ENCODE measurements around the gene SYNE1. TPM values are rescaled to one million over a fixed set of nuclear protein-coding genes. Genes with fewer than 3 reads are reported as not detected.

Gene SYNE1
- total and polyA plus RNA-seq, 10 of the 15 experiments (the other 5 are each of a cell fraction or from before 2014, with no cell fraction given): 2.3 to 28.7 (median 14.1) TPM

DNA sequence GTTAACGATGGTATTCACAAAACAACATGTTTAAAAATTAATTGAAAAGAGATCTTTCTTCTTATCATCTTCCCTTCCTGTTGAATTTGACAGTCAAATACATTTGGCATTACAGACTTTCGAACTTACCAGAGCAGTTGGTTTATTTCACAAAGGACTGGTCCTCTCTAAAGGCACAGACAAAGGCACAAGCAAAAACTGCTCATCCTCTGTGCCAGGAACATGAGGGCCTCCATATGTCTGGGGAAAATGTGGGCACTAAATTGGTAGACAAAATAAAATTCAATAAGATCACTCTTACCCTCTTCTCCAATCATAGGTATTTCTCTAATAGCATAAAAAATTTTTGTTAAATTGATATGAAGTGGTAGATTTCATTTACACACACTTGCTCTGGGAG, 40.4 kb downstream of the SYNE1 start:
- 0% methylated on average over 2 of the region's 2 CpGs for WGBS (ENCODE audit: insufficient coverage, insufficient replicate concordance, low lambda C conversion rate, missing lambda C conversion rate)
- DNase-seq (ENCODE audit: low read depth, low spot score) (no peak), FAIRE-seq (no peak), ATAC-seq (no peak)
- POLR2A ChIA-PET: no interaction called here
- H3K79me2 ChIP-seq (ENCODE audit: control insufficient read depth, insufficient read depth, low read length): no peaks in the 10 kb centered on the region
- TF ChIP-seq, protein P1, sequence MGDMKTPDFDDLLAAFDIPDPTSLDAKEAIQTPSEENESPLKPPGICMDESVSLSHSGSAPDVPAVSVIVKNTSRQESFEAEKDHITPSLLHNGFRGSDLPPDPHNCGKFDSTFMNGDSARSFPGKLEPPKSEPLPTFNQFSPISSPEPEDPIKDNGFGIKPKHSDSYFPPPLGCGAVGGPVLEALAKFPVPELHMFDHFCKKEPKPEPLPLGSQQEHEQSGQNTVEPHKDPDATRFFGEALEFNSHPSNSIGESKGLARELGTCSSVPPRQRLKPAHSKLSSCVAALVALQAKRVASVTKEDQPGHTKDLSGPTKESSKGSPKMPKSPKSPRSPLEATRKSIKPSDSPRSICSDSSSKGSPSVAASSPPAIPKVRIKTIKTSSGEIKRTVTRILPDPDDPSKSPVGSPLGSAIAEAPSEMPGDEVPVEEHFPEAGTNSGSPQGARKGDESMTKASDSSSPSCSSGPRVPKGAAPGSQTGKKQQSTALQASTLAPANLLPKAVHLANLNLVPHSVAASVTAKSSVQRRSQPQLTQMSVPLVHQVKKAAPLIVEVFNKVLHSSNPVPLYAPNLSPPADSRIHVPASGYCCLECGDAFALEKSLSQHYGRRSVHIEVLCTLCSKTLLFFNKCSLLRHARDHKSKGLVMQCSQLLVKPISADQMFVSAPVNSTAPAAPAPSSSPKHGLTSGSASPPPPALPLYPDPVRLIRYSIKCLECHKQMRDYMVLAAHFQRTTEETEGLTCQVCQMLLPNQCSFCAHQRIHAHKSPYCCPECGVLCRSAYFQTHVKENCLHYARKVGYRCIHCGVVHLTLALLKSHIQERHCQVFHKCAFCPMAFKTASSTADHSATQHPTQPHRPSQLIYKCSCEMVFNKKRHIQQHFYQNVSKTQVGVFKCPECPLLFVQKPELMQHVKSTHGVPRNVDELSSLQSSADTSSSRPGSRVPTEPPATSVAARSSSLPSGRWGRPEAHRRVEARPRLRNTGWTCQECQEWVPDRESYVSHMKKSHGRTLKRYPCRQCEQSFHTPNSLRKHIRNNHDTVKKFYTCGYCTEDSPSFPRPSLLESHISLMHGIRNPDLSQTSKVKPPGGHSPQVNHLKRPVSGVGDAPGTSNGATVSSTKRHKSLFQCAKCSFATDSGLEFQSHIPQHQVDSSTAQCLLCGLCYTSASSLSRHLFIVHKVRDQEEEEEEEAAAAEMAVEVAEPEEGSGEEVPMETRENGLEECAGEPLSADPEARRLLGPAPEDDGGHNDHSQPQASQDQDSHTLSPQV (IDR thresholded peaks at IDR 0.05): no peak
- TF ChIP-seq, protein P2, sequence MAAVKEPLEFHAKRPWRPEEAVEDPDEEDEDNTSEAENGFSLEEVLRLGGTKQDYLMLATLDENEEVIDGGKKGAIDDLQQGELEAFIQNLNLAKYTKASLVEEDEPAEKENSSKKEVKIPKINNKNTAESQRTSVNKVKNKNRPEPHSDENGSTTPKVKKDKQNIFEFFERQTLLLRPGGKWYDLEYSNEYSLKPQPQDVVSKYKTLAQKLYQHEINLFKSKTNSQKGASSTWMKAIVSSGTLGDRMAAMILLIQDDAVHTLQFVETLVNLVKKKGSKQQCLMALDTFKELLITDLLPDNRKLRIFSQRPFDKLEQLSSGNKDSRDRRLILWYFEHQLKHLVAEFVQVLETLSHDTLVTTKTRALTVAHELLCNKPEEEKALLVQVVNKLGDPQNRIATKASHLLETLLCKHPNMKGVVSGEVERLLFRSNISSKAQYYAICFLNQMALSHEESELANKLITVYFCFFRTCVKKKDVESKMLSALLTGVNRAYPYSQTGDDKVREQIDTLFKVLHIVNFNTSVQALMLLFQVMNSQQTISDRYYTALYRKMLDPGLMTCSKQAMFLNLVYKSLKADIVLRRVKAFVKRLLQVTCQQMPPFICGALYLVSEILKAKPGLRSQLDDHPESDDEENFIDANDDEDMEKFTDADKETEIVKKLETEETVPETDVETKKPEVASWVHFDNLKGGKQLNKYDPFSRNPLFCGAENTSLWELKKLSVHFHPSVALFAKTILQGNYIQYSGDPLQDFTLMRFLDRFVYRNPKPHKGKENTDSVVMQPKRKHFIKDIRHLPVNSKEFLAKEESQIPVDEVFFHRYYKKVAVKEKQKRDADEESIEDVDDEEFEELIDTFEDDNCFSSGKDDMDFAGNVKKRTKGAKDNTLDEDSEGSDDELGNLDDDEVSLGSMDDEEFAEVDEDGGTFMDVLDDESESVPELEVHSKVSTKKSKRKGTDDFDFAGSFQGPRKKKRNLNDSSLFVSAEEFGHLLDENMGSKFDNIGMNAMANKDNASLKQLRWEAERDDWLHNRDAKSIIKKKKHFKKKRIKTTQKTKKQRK (IDR thresholded peaks at IDR 0.05; ENCODE audit: low read depth, low read length): no peak
- no peaks in the 10 kb centered on the region for H3K9me3 ChIP-seq (replicated peaks; ENCODE audit: control insufficient read depth, insufficient read depth, low read length)
- CTCF ChIA-PET: no interaction called here
- BruUV-seq (replicated peaks): no TSS peak
- no peaks in the 10 kb centered on the region for H3K27me3 ChIP-seq (replicated peaks in 1 of 2; ENCODE audit: control insufficient read depth in 2 of 2, insufficient read depth in 2 of 2, low read length in 1 of 2)
- intact Hi-C loops (cut with micrococcal nuclease; ENCODE audit: unreplicated experiment) (no loop called here), in situ Hi-C loops (cut with MboI) (no loop called here)
- RAD21 ChIA-PET (ENCODE audit: unreplicated experiment): no interaction called here
- no peak overlapping the region for H3K9ac ChIP-seq (ENCODE audit: control insufficient read depth, insufficient read depth, low read length)
- no peaks in the 10 kb centered on the region for H3K4me1 ChIP-seq (ENCODE audit: control insufficient read depth, insufficient read depth, low read length)
- no peaks in the 10 kb centered on the region for H4K20me1 ChIP-seq (ENCODE audit: control insufficient read depth, insufficient read depth)
- H3K36me3 ChIP-seq (ENCODE audit: control insufficient read depth in 2 of 2, insufficient read depth in 2 of 2, low read length in 1 of 2): no peaks in the 10 kb centered on the region
- H3K4me3 ChIP-seq: no peak overlapping the region
- SMC1A ChIA-PET (ENCODE audit: uncharacterized antibody, unreplicated experiment): no interaction called here
- no peak overlapping the region for H3K4me2 ChIP-seq (ENCODE audit: control insufficient read depth, insufficient read depth)
- H2AFZ ChIP-seq (ENCODE audit: control insufficient read depth, low read depth, low read length): no peak overlapping the region
- H3K27ac ChIP-seq (ENCODE audit: control insufficient read depth, insufficient read depth): no peak overlapping the region
